ENCODE measurements around the gene ZNF557.
"Not testable (repeated sequence)": the region's sequence is repeated elsewhere in the genome, so short reads cannot be mapped to it uniquely, and the experiment has no call there.

ZNF557 gene

DNA sequence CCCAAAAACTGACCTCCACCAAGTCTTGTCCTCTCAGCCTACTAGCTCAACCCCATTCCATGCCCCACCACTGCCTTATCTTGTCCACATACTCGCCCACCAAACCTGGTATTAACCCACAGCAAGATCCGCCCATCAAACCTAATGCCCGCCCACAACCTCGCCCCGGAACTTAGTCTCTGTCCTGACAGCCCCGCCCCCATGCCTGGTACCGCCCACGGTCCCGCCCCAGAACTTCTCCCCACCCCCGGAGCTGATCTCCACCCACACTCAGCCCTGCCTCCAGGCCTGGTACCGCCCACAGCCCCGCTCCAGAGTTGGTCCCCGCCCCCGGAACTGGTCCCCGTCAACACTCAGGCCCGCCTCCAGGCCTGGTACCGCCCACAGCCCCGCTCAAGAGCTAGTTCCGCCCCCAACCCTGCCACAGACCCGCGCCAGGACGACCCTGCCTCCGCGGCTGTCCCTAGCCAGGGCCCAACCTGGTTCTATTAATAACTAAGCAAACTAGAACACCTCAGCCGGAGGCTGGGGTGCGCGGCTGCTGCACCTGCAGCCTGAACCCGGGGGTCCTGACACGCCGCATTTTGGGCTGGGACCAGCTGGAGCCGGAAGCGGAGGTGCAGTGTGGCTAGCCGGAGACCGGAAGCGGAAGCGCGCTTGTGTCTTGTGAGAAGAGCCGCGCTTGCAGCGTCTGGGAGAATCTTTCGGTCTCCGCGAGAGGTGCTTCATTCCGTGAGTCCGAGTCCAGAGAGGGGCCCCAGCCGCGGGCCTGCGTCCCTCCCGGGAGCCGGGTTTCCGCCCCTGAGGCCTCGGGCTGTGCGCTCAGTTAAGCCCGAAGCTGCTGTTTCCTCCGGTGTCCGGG, at the start of gene ZNF557:
ZNF557 (plus strand) TSS at position 662 of the 862 bp plus-strand sequence. CDS start 5,372 bp downstream, outside the sequence.
- DNase-seq = peak; percentile 98

- not testable (repeated sequence) for DNase-seq
Measured at GRCh38 chr19:7021331-7021730, 48.2 kb upstream of the ZNF557 start, which contains the start of gene MBD3L2B. TSS of gene MBD3L2B (minus strand) at chr19:7021431. CDS start at chr19:7021397, 34 bp downstream.

DNA sequence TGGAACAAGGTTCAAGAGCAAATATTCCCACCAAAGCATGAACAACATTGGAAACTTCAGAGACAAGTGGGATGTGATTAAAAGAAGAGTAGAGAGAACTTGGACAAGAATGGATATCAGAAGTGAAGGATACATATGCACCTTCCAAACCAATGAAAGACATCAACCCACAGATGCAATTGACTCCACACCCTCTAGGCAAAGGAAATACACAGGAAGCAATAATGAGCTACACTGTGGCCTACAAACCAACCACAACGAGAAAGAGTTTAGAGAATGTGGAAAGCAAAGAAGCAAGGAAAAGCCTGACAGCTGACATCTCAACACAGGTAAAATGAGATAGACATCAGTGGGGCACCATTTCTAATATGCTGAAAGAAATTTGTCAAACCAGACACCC, 40.7 kb upstream of the ZNF557 start:
- not testable (repeated sequence) for DNase-seq

GRCh38 chr19:7030278-7030677, 39.2 kb upstream of the ZNF557 start, which contains the start of gene MBD3L5:
TSS of gene MBD3L5 (plus strand) at chr19:7030578. CDS start at chr19:7030612, 34 bp downstream.
- DNase-seq = not testable (repeated sequence)

GRCh38 chr19:7040079-7040478, 29.4 kb upstream of the ZNF557 start, which contains the start of gene MBD3L4:
TSS of gene MBD3L4 (minus strand) at chr19:7040179. CDS start at chr19:7040144, 35 bp downstream.
- not testable (repeated sequence) for DNase-seq

GRCh38 chr19:7041563-7041962, 27.9 kb upstream of the ZNF557 start:
- not testable (repeated sequence) for DNase-seq

GRCh38 chr19:7049021-7049420, 20.5 kb upstream of the ZNF557 start, which contains the start of gene MBD3L2:
TSS of gene MBD3L2 (plus strand) at chr19:7049321. CDS start at chr19:7049374, 53 bp downstream.
- DNase-seq = not testable (repeated sequence)

DNA sequence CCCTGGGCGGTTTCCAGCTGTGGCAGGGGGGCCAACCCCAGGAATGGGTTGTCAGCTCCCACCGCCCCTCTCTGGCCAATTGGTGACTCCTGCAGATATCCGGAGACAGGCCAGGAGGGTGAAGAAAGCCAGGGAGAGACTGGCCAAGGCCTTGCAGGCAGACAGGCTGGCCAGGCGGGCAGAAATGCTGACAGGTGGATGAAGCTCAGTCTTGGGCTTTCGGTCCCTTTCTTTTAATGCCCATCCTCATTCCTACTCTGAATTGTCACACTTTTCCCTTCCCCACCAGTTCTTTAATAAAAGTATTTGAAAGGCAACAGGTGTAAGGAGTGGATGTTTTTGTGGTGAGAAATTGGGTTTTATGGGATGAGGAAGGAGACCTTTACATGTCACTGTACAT, 18.1 kb upstream of the ZNF557 start:
- not testable (repeated sequence) for DNase-seq

GRCh38 chr19:7052896-7053295, 16.6 kb upstream of the ZNF557 start:
- DNase-seq = not testable (repeated sequence)

DNA sequence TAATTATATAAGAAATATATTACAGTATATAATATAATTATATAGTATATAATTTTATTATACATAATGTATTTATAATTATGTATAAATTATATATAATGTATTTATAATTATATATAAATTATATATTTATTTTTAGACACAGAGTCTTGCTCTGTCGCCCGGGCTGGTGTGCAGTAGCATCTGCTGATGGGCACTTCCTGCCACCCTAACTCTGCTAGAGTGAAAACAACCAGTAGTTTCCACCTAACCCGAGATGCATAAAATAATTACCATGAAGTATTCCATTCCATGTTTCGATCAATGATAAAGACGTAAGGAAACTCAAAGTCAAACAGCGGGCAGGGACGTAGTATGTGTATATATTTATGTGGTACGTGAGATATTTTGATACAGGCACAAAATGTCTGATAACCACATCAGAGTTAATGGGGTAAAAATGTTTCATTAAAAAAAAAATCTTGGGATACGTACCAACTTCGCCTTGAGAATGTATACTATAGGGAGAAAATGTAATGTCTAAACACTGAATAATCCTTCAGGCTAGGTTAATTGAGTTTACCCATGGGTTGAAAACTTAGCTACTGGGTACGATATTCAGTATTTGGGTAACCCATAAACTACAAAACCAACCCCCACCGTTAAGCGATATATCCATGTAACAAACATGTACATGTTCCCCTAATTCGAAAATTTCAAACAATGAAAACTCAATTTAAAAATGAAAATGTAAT, 14.7 kb upstream of the ZNF557 start:
- DNase-seq = not testable (repeated sequence)

GRCh38 chr19:7055679-7056078, 13.8 kb upstream of the ZNF557 start:
- DNase-seq = not testable (repeated sequence)

DNA sequence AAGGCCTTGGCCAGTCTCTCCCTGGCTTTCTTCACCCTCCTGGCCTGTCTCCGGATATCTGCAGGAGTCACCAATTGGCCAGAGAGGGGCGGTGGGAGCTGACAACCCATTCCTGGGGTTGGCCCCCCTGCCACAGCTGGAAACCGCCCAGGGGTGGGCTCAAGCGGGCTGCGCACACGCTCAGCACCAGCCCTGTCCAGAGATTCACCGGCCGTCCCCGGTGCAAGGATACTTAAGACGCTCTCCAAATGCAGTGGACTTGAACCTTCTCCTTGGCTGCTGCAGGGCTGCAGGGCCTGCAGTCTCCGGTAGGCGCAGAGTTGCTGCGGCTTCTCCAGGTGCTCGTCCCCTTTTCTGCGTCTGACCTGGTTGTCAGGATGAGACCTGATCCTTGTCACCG, 13.1 kb upstream of the ZNF557 start:
- not testable (repeated sequence) for DNase-seq

DNA sequence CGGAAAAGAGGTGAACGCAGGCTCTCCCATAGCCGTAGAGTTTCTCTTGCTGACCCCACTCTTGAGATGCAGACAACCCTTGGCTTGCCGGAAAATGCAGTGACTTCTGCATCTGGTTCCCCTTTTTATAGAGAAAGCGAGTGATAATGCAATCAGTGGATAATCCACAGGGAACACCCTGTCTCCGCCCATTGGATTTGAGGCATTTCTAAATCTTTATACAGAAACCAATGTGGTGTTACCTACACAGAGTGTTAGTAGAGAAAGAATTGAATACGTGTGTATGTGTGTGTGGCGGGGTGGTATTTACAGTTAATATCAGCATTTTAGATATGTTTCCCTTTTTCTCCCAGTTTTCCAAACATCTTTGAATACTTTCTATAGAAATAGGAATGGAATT, 10.9 kb upstream of the ZNF557 start, which contains the start of gene MBD3L3:
MBD3L3 (minus strand) TSS at position 101 of the 400 bp plus-strand sequence; CDS start at position 30, 71 bp downstream.
- not testable (repeated sequence) for DNase-seq

- not testable (repeated sequence) for DNase-seq
Measured at GRCh38 chr19:7059977-7060376, 9.5 kb upstream of the ZNF557 start.

- no peak for DNase-seq
Measured at GRCh38 chr19:7063339-7063738, 6.2 kb upstream of the ZNF557 start.

GRCh38 chr19:7063764-7064418, 5.6 kb upstream of the ZNF557 start:
- DNase-seq = no peak

GRCh38 chr19:7067122-7067521, 2.4 kb upstream of the ZNF557 start:
- not testable (repeated sequence) for DNase-seq

- DNase-seq = no peak
Measured at GRCh38 chr19:7067716-7068115, 1.8 kb upstream of the ZNF557 start.

DNA sequence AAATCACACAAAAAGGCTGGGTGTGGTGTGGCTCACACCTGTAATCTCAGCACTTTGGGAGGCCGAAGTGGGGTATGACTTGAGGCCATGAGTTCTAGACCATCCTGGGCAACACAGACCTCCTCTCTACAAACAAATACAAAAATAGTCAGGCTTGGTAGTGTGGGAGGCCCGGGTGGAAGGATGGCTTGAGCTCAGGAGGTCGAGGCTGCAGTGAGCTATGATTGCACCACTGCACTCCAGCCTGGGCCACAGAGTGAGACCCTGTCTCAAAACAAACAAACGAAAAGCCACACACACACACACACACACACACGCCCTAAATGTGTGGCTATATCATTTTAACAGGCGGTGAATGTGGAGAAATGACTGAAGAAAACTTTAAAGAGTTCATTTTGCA, 904 bp upstream of the ZNF557 start:
- DNase-seq = no peak

DNA sequence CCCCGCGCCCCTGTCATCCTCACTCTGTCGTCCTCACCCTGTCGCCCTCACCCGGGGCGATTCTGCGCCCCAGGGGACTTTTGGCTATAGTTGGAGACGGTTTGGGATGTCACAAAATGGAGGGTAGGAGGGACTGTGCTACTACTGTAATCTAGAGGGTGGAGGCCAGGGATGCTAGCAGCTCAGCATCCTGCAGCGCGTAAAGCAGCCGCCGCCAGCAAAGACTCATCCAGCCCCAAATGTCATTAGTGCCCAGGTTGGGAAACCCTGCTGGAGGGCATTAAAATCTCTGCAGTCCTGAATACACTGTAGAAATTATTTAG, 362 bp downstream of the ZNF557 start:
- no peak for DNase-seq

- no peak for DNase-seq
Measured at GRCh38 chr19:7072541-7072940, 3.0 kb downstream of the ZNF557 start.

DNA sequence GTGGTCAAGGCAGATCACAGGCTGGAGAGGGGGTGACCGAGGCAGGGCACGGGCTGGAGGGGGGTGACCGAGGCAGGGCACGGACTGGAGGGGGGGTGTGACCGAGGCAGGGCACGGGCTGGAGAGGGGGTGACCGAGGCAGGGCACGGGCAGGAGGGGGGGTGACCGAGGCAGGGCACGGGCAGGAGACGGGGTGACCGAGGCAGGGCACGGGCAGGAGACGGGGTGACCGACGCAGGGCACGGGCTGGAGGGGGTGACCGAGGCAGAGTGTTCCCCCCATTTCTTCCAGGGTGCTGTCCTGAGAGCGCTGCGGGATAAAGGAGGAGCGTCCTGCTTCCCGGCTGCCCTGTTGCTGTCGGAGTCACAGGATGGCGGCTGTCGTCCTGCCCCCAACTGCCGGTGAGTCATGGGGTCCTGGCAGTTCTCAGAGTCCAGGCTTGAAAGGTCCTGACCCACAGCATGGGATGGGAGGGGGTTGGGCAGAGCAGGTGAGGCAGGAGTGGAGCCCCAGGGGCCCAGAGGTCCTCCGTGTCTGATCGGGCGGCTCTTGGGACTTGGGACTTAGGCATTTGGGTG, 5.3 kb downstream of the ZNF557 start:
- no peak for DNase-seq

All from suppressor macrophage treated with lipopolysaccharide for 4 hours (primary cell).